Measurements from ENCODE around the gene HDAC4.

HDAC4 gene

DNA sequence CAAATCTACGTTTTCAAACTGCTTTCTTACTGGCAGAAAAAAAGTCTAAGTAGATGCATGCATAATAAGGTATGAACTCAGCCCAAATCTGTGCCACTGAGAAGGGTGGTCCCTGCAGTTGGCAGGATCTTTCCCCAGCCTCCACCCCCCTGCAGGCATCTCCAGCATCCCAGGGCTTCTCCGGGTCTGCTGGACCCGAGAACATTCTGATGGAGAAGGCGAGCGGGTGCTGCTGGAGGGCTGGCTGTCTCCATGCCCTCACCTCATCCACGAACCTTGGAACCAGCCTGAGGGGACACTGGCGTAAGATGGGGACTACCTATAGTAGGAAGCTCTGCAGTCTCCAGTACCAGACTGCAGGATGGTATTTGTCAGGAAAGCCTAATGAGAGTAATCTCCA, 198.9 kb downstream of the HDAC4 start:
- no peak for DNase-seq (ENCODE audit: low spot score)

DNA sequence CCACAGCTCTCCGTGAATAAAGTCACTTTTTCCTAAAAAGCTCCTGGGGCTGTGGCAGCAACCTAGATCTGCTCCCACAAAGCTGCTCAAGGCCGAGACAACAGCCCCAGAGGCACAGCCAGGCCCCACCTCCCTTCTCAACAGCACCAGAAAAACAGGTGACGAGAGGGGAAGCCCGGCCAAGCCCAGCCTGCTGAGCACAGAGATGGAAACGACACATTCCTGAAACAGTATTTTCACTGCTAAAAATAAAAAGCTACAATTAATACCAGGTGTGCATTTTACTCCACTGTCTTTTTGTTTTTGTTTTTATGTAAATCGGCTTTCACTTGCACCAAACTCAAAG, 199.3 kb downstream of the HDAC4 start:
- DNase-seq (ENCODE audit: low spot score), result peak; percentile 45

DNA sequence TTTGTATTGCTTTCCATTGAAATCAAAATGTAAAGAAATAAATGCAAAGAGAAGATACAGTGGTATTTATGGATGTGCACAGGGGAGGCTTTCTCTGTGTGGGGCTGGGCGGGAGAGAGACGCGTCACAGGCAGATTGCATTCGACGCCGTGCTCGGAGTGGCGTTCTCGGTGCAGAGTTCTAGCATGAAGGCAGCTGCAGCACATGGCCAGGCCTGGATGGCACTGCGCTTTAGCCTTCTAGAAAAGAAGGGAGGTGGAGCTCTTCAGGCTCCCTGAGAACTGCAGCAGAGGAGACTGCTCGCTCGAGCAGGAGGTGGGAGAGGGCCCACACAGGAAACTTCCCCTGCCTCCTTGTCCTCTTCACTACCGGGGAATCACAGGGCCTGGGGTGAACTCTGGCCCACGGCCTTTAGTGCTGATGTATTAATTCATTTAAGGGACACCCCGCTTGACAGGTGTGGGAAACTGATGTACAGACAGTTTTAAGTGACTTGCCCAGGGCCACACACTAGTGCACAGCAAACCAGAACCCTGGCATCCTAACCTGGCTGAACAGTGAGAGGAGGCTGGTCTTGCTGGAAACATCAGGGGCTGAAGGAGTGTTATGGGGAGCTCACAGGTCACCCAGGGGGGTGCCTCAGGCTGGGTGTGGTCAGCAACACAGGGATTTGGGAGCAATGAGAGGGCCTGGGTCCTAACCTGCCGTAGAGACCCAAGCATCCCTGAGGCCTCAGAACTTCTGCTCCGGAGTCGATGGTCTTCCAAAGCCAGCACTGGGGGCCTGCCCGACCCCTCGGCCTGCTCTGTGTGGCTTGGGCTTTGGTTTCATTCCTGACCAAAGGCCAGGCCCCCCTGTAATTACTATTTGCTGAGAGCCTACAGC, 199.9 kb downstream of the HDAC4 start:
- no peak for DNase-seq (ENCODE audit: low spot score)

DNA sequence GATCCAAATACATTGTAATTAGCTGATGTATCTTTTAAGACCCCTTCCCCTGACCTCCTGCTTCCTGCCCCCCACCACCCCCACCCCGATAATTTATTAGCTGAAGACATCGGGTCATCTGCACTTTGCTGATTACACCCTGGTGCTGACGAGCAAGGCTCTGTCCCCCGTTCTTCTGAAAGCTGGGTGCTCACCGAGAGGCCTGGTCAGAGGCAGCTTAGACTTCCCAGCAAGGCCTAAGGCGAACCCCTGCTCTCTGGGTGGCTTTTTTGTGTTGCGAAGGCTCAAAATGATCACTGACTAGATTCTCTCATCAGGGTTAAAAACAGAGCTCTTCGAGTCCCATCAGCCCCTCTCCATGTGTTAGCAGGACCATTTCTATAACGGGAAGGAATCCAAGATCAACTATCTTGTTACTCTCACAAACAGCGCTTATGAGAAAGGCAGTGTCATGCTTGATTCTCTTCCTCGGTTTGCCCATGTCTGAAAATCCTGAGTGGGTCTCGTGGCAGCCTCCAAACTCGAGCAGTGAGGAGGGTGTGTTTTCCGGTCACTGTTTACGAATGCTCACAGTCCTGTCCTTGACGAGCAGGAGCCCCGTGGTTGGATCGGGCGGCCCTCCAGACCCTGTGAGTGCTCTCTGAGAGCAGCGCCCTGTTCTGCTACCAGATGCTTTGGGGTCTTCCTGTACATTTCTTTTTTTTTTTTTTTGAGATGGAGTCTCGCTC, 201.6 kb downstream of the HDAC4 start:
- DNase-seq (ENCODE audit: low spot score), result peak; percentile 31

DNA sequence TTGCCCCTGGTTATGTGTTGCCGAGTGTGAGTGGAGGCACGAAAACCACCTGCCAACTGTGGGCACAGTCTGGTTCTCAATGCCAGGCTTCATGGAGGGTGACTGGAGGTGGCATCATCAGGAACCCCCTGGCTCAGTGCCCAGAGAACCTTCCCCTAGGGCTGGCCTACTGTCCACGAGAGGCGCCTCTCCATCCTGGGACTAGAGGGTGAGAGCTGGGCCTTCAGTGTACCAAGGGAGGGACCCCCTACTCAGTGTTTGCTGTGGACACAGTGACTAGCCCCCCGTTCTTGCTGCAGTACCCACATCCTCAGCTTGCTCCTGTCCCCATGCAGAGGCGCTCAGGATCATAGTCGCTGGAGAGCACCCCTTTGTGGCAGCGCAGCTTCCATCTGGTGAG, 202.6 kb downstream of the HDAC4 start:
- DNase-seq (ENCODE audit: low spot score), result no peak

DNA sequence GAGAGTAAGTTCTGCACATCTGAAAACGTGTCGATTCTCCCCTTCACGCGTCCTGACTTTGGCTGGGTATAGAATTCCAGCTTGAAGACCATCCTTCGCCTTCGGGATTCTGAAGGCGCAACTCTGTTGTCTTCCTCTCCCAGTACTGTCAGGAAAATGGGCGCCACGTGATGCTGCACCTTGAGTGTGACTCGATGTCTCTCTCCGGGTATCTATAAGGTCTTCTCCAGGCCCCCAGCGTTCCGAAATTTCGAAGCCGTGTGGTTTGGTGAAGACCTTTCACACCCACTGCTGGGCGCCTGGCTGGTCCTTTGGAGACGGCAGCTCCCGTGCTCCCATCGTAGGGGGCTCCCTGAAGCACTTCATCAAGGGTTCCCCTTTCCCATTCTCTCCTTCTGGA, 203.7 kb downstream of the HDAC4 start:
- no peak for DNase-seq (ENCODE audit: low spot score)

DNA sequence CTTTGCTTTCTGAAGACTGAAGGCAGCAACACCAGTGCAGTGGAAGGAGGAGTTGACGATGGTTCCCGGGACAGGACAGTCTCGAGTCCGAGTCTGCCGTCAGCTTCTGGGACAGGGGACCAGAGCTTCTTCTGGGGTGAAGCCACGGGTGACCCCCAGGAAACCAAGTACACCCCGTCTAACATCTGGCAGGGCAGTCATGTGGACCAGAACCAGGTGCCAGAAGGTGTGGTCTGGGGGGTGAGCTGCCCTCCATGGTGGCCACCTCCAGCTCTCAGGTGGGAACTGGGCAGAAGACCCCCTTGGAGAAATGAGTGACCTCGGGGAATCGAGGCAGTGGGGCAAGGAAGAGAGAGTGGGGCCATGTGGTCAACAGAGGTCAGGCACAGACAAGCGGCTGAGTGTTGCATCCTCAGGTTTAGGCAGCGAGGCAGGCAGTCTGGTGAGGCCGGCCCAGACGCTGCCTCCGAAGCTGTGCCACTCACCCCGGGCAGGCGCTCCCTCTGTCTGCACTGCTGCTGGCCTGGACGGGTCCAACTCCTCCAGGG, 204.3 kb downstream of the HDAC4 start:
- DNase-seq (ENCODE audit: low spot score), result no peak

DNA sequence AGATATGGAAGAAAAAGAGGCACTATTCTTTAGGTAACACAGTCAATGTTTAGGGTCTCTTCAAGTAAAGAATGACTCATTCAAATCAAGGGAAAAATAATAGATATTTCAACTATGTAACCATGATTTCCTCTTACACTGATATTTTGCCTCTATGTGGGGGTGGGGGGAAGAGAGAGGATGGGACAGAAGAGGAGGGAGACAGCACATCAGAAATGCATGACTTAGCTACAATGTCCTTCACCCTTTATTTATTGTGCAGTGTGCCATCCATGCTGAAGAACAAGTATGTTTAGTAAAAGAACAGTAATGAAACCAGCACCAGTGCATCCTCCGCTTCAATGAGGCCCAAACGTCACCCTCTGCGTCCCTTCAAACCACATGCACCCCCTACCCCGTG, 204.8 kb downstream of the HDAC4 start:
- DNase-seq (ENCODE audit: low spot score), result no peak

DNA sequence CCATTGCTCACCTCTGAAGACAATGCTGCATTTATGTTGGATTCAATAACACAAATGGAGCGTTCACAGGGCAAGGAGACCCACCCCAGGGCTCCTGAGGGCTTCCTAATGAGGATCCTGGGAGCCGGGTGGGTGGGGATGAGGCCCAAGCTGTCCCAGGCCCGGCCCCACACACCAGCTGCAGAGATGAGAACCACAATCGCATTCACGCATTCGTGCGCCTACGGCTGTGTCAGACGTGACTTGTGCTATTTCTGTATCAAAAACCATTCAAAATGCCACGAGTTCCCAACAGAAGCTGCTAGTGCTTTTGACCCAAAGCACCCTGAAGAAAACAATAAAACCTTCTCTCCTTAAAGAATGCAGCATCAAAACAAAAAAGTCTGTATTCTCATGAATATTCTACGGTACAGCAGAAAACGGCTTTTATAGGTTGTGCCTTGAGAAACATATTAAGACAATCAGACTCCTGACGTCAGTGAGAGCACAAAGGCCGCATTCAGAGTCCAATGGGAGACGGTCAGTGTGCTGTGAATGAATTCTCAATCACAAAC, 205.4 kb downstream of the HDAC4 start:
- DNase-seq (ENCODE audit: low spot score), result no peak

DNA sequence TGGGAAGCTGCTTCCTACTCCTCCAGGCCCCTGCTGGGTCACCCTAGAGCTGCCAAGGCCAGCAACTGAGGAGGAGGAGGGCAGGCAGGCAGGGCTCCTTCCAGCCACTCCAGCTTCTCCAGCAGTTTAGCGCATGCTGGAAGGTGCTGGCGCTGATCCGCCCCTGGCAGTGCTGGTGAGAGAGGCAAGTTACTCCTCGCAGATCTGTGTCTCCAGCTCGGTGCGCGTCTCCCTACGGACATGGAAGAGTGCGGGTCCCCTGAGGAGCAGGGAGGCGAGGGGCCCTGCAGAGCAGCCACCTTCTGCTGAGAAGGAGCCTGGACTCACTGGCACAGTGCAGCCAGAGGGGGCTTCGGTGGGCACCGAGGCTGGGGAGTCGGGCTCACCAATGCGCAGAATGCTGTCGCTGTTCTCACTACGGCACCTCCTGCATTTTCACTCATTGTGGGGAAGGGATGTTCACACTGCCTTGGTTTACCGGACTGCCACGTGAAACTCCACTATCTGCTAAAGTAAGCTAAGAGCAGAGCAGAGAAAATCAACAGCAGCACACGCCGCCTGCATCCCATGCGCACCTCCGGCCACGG, 206.0 kb downstream of the HDAC4 start:
- no peak for DNase-seq (ENCODE audit: low spot score)

DNA sequence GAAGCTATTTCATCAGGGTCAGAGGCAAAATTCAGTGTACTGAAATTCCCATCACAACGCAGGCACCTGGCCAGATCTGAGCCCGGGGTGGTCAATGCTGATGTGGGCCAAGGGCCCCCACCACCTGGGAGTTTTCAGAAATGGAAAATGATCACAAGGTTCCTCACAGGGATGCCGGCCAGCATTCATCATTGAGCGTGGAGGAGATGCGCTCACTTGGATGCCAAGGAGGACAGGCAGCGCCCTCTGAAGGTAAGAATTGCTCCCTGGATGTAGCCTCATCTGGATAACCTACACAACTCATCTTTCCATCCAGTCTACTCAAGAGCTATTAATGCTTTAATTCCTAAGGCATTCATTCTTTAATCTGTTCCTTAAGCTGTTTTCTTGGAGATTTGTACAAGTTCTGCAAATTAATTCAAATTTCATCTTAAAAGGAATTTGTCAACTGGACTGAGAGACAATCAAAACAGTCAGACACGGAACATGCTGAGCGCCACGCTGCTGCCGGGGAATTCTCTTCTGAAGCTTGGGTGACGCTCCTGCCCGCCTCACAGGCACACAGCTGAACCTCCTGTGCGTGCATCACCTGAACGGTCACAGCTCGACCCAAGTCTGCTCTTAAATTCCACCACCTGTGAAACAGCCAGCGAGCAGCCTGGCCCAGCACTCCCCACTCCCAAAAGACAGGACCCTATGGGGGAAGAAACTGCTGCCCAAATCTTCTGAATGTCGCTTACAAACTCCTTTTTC, 206.7 kb downstream of the HDAC4 start:
- no peak for DNase-seq (ENCODE audit: low spot score)

DNA sequence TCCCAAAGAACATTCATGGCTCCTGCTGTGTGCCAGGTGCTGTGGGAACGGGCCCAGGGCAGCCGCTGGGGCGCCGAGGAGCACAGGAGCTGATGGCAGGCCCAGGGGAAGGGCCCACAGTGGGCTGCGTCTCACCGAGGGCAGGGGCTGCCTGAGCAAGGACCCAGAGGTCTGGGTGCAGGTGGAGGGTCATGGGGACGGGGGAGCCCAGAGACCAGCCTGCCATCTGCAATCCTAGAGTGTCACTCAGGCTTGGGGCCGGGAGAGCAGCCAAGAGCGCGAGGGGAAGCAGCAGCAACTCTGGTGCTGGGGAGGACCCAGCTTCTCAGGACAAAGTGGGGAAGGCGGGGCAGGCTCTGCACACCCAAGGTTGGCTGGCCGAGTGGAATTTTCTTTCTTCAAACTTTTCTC, 207.4 kb downstream of the HDAC4 start:
- no peak for DNase-seq (ENCODE audit: low spot score)

DNA sequence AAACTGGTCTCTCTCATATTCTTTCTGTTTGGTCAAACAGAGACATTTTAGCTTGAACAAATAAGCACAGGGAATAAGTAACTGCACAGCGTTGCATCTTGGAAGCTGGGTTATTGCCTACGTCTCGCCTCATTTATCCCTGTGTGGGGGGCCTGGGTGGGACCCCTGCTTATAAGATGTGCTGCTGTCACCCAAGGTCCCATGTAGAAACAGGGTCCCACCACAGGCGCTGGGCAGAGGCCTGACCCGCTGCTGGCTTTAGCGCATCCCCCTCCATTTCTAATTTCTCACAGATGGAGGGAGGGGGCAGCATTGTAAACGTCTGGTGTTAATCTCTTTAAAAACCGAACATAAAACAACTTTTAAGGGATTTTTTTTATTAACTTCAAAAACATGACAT, 207.8 kb downstream of the HDAC4 start:
- DNase-seq (ENCODE audit: low spot score), result no peak

DNA sequence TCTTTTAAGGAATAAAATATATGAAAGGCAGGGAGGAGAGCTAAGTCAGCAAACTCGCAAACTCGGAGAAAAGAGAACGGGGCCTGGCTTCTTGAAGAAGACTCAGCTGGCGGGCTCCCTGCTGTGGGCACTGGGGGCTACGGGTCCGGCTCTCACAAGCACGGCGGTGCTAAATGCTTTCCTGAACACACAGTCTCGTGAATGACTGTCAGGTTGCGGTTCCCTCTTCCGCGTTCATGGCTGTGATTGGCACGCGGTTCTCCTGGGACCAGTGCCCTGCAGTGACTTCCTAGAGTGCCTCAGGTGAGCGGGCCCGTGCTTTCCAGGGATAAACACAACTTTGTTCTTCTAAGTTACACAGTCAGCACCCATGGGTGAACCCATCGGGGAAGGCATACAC, 208.4 kb downstream of the HDAC4 start:
- no peak for DNase-seq (ENCODE audit: low spot score)

DNA sequence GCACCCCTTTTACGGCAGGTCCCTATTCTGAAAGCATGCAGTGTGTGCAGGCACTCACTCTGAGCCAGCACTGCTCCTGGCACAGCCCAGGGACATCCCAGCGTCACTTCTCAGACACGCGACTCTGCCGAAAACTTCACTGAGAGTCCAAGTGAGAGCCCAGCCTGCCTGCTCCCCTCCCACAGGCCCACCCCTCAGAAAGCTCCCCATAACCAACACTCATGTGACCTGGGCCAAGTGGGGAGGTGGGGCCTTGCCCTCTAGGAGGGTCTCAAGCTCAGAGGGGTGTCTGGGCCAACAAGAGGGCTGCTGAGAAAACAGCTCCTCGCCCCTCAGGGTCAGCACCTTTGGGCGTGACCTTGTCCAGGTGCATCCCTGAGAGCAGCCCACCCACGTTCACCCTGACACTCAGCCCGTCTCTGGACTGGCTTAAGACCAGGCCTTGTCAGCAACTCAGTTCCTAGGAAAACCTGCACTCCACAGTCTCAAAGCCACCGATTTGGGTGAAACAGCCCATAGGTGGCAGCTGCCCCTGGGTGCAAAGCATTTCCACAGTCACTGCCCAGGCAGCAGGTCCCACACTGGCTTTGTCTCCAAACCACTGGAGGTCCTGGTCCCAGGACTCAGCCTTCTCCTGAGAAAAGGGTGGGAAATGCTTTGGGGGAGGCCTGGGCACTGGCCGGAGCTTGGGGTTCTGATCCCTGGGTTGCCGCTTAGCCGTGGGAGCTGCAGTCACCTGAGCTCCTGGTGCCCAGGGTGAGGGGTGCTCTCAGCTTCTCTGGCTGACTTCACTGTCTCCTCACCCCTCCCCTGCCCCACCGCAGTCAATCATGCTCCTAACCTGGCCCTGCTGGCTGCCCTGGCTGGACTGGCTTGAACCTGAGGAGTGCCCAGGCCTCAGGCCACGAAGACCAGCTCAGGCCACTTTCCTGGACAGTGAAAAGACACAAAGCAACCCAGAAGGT, 209.6 kb downstream of the HDAC4 start:
- no peak for DNase-seq (ENCODE audit: low spot score)

DNA sequence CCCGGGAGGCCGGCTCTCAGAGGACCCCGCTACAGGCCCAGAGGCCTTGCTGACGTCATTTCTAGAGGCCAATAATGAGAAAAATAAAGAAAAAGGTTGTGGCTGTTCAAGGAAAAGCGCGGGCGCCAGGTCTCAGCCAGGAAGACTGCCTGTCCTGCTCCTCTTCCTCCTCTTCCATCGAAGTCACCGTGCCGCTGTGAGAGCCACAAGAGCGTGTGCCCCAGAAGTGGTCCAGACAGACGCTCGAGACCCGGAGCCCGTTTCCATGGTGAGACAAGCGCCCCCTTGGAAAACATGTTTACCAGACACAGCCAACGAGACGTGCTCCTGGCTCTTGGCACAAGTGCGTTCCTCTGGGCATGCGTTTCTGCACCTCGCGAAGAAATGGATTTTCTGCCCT, 210.5 kb downstream of the HDAC4 start:
- no peak for DNase-seq (ENCODE audit: low spot score)

DNA sequence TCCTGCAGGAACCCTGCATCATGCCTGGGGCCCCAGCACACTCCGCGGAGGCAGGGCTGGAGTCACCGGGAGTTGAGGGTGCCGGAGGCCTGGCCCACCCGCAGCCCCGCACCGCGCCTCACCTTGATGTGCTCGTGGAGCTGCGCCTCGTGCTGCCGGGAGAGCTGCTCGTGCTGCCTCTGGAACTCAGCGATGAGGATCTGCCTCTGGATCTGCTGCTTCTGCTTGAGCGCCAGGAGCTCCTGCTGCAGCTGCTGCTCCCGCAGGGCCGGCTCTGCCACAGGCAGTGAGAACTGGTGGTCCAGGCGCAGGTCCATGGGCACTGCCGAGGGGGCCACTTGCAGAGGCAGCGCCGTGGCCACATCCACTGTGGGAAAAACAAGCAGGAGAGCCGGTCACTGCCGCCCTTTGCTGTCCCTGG, 211.1 kb downstream of the HDAC4 start:
- DNase-seq (ENCODE audit: low spot score), result no peak

DNA sequence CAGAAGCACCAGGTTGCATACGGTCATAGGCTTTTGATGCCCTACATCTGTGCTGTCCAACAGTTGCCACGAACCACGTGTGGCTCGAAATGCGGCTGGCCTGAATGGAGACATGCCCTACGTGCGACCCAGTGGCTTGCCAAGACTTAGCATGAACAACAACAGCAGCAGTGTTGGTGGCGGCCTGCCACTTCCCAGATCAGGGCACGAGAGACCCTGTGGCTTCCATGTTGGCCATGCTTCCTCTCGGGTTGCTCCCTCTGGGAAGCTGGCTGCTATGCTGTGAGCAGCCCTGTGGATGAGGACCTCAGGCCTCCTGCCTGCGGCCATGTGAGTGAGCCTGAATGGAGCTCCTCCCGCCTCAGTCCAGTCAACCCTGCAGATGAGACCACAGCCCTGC, 212.3 kb downstream of the HDAC4 start:
- DNase-seq (ENCODE audit: low spot score), result no peak

DNA sequence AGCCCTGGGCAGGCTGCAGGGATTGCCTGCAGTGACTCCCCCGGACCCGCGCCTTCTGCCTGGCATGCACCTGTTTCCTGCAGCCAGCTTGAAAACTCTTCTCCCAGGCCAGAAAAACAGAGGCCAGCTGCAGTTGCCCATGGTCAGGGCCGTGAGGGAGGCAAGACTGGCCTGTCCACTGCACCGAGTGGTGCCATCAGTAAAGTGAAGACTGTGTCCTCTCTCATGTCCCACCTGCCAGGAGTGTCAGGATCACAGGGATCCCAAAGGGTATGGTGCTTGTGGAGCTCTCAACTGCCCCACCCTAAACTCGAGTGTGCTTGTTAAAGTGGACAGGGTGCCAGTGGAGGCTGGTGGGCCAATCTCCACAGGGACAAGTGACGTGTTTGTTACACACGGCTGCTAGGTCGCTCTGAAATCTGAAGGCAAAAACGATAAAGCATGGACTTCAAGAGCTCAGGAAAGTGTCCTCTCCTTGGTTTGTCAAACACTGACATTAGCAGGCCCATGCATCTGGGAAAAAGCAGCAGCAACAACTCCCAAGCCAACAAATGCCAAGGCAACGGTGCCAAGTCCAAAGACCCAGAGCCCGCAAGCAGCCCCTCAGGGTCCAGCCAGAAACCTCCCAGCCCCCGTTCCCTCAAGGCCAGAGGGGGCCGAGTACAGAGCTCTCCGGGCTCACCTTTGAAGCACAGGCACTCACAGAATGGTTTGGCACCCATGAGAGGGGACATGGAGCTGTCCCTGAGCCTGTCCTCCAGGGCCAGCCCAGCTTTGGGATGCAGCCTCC, 213.2 kb downstream of the HDAC4 start:
- no peak for DNase-seq (ENCODE audit: low spot score)
